ENCODE data around the gene NLGN1. TPM values are rescaled to one million over a fixed set of nuclear protein-coding genes. Genes with fewer than 3 reads are reported as not detected.

The NLGN1 gene
- total and polyA plus RNA-seq, 2 of the 8 experiments (the other 6 are each of a cell fraction or from before 2014, with no cell fraction given) = 7.8 to 14.8 TPM

- no peaks in the 10 kb centered on the region for H3K4me1 ChIP-seq (replicated peaks in 1 of 4; ENCODE audit: control insufficient read depth in 3 of 4, insufficient read depth in 4 of 4, low read length in 3 of 4)
- H3K18ac ChIP-seq (ENCODE audit: extremely low read depth, low read length) = no peak overlapping the region
- H3K9me3 ChIP-seq (ENCODE audit: insufficient read depth in 2 of 2, low read depth in 1 of 2, low read length in 1 of 2) = no peaks in the 10 kb centered on the region
- H2BK12ac ChIP-seq (ENCODE audit: low read depth, low read length) = no peak overlapping the region
- H3K9ac ChIP-seq (replicated peaks in 1 of 4; ENCODE audit: extremely low read depth in 1 of 4, low read depth in 3 of 4, low read length in 3 of 4) = no peak overlapping the region
- H2AK5ac ChIP-seq (ENCODE audit: low read depth, low read length) = no peak overlapping the region
- H3K14ac ChIP-seq (ENCODE audit: insufficient read length) = no peak overlapping the region
- H2BK120ac ChIP-seq (replicated peaks; ENCODE audit: low read depth, low read length) = no peak overlapping the region
- no peak overlapping the region for H2BK5ac ChIP-seq (ENCODE audit: low read depth, low read length)
- 77% methylated on average over 7 of the region's 7 CpGs; no CpG with 5 or more reads in 1 of the 2 experiments for WGBS, 2 experiments (ENCODE audit: extremely low coverage in 1 of 2, insufficient coverage in 1 of 2, insufficient read length in 1 of 2, insufficient replicate concordance in 2 of 2, low coverage in 1 of 2, low lambda C conversion rate in 2 of 2, missing lambda C conversion rate in 1 of 2)
- no peak overlapping the region for H2BK15ac ChIP-seq (ENCODE audit: low read length)
- no peaks in the 10 kb centered on the region for H3K79me2 ChIP-seq (ENCODE audit: control insufficient read depth in 1 of 2, insufficient read depth in 2 of 2, low read length in 2 of 2)
- H3K36me3 ChIP-seq (ENCODE audit: control insufficient read depth in 2 of 4, insufficient read depth in 4 of 4, low read length in 3 of 4) = no peaks in the 10 kb centered on the region
- FAIRE-seq (no peak), DNase-seq (ENCODE audit: low read depth in 1 of 2, low spot score in 2 of 2) (no peak)
- H3K23me2 ChIP-seq (ENCODE audit: low read depth, low read length) = no peaks in the 10 kb centered on the region
- no peaks in the 10 kb centered on the region for H3K27me3 ChIP-seq (replicated peaks in 1 of 4; ENCODE audit: control insufficient read depth in 3 of 4, extremely low read depth in 1 of 4, insufficient read depth in 3 of 4, low read length in 3 of 4)
- no peak overlapping the region for H2BK20ac ChIP-seq (ENCODE audit: low read length)
- H2AFZ ChIP-seq (ENCODE audit: low read length) = no peak overlapping the region
- H3K27ac ChIP-seq (ENCODE audit: low read depth, low read length) = no peak overlapping the region
- no peak overlapping the region for H3K4ac ChIP-seq (replicated peaks; ENCODE audit: insufficient read length, low read depth, low read length)
- no peaks in the 10 kb centered on the region for H4K20me1 ChIP-seq (replicated peaks in 1 of 2; ENCODE audit: control insufficient read depth in 1 of 2, insufficient read depth in 2 of 2, low read length in 2 of 2)
- ChIA-PET CTCF (ENCODE audit: partially characterized antibody) (interaction anchor here (0.6 to 1.1 kb wide), 2 partner anchors 9 to 40 kb away, joined by 3 read pairs; no protein-coding TSS in a partner anchor), POLR2A (ENCODE audit: partially characterized antibody) (no interaction called here)
- H4K5ac ChIP-seq (ENCODE audit: insufficient read length, low read depth, low read length) = no peak overlapping the region
- H3K23ac ChIP-seq (ENCODE audit: insufficient read length) = no peak overlapping the region
- no peak overlapping the region for H4K8ac ChIP-seq (ENCODE audit: extremely low read depth, insufficient read depth, low read length)
- H3K56ac ChIP-seq (replicated peaks; ENCODE audit: insufficient read length, low read depth, low read length) = no peak overlapping the region
- no peak overlapping the region for H4K91ac ChIP-seq (replicated peaks; ENCODE audit: insufficient read length, low read length)
- H3K79me1 ChIP-seq (ENCODE audit: low read depth, low read length) = no peaks in the 10 kb centered on the region
- TF ChIP-seq SIRT6 (IDR thresholded peaks at IDR 0.05; ENCODE audit: low read length) = no peak
- H3K4me3 ChIP-seq (ENCODE audit: extremely low read depth in 1 of 4, insufficient read depth in 2 of 4, low read depth in 3 of 4, low read length in 4 of 4) = no peak overlapping the region
- no peak overlapping the region for H3K4me2 ChIP-seq (ENCODE audit: insufficient read depth in 1 of 2, low read depth in 2 of 2, low read length in 2 of 2)
Measured at GRCh38 chr3:174310475-174310983, 913.0 kb downstream of the NLGN1 start.
